ENCODE results near the gene OASL. TPM values are rescaled to one million over a fixed set of nuclear protein-coding genes. Genes with fewer than 3 reads are reported as not detected.

OASL gene
- total RNA-seq, 1 donor from 2014 or later: not detected

GRCh38 chr12:121018860-121019617 lies 20.0 kb downstream of the OASL start:
- Mint-ChIP-seq H3K4me3 (ENCODE audit: unreplicated experiment) (no peak overlapping the region), H3K9me3 (ENCODE audit: unreplicated experiment) (no peaks in the 10 kb centered on the region), H3K27ac (ENCODE audit: unreplicated experiment) (no peak overlapping the region), H3K36me3 (ENCODE audit: low read depth, unreplicated experiment) (peaks cover 3% of the 10 kb centered on the region), H3K4me1 (ENCODE audit: unreplicated experiment) (peaks cover 12% of the 10 kb centered on the region), H3K27me3 (ENCODE audit: unreplicated experiment) (peaks cover 1% of the 10 kb centered on the region)
- DNase-seq (ENCODE audit: low spot score): no peak
- no peak for TF ChIP-seq CTCF (IDR thresholded peaks at IDR 0.05; ENCODE audit: unreplicated experiment)

GRCh38 chr12:121017966-121018491 lies 21.0 kb downstream of the OASL start:
- Mint-ChIP-seq H3K36me3 (ENCODE audit: low read depth, unreplicated experiment) (peaks cover 7% of the 10 kb centered on the region), H3K9me3 (ENCODE audit: unreplicated experiment) (no peaks in the 10 kb centered on the region), H3K27me3 (ENCODE audit: unreplicated experiment) (peaks cover 1% of the 10 kb centered on the region), H3K4me1 (ENCODE audit: unreplicated experiment) (peaks cover 12% of the 10 kb centered on the region), H3K4me3 (ENCODE audit: unreplicated experiment) (no peak overlapping the region), H3K27ac (ENCODE audit: unreplicated experiment) (no peak overlapping the region)
- DNase-seq (ENCODE audit: low spot score): no peak
- TF ChIP-seq CTCF (IDR thresholded peaks at IDR 0.05; ENCODE audit: unreplicated experiment): no peak

GRCh38 chr12:121015825-121016766 lies 22.9 kb downstream of the OASL start, which contains the start of gene C12orf43:
Gene C12orf43, minus strand, starts transcription at chr12:121016487. Its CDS starts 13 bp downstream, at chr12:121016474.
- peak; percentile 88 for DNase-seq (ENCODE audit: low spot score)
- Mint-ChIP-seq H3K9me3 (ENCODE audit: unreplicated experiment) (no peaks in the 10 kb centered on the region), H3K36me3 (ENCODE audit: low read depth, unreplicated experiment) (peaks cover 7% of the 10 kb centered on the region), H3K27me3 (ENCODE audit: unreplicated experiment) (peaks cover 1% of the 10 kb centered on the region), H3K4me1 (ENCODE audit: unreplicated experiment) (peaks cover 12% of the 10 kb centered on the region), H3K4me3 (ENCODE audit: unreplicated experiment) (peak within 1 kb of the TSS; percentile 100), H3K27ac (ENCODE audit: unreplicated experiment) (peak within 1 kb of the TSS; percentile 87)
- TF ChIP-seq CTCF (IDR thresholded peaks at IDR 0.05; ENCODE audit: unreplicated experiment): no peak

GRCh38 chr12:121013715-121014114 lies 25.3 kb downstream of the OASL start:
- Mint-ChIP-seq H3K36me3 (ENCODE audit: low read depth, unreplicated experiment) (peaks cover 7% of the 10 kb centered on the region), H3K9me3 (ENCODE audit: unreplicated experiment) (no peaks in the 10 kb centered on the region), H3K27ac (ENCODE audit: unreplicated experiment) (no peak overlapping the region), H3K4me3 (ENCODE audit: unreplicated experiment) (no peak overlapping the region), H3K4me1 (ENCODE audit: unreplicated experiment) (peaks cover 12% of the 10 kb centered on the region), H3K27me3 (ENCODE audit: unreplicated experiment) (peaks cover 3% of the 10 kb centered on the region)
- no peak for TF ChIP-seq CTCF (IDR thresholded peaks at IDR 0.05; ENCODE audit: unreplicated experiment)
- no peak for DNase-seq (ENCODE audit: low spot score)

Measured in endothelial cell (in vitro differentiated cells).